ENCODE measurements around the gene FLT1.

The FLT1 gene

DNA sequence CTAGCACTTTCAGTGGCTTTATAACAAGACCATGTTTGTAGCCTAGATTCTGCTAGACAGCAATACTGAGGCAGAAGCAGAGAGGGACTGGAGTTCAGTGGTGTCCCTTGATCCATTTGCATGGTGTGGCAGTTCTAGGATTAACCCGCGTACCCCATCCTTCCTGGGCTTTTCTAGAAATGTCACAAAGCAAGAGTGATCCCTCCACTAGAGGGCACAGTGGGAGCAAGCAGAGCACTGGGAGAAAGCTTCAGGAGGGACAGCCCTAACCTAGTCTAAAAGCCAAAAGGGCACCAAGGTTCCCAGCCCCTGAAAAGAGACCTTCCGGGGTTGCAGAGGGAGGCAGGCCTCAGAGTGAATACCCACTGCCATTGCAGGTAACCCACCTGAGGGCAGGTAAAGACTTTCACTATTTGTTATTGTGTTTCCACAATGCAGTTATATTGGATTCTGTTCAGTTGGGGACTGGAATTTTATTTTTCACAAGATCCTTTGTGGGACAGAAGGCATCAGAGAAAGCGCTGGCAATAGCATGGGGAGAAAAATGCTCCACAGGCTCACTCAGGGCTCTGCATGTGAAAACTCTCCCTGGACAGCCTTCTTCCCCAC lies 170.6 kb downstream of the FLT1 start:
- in situ Hi-C loops (cut with MboI; ENCODE audit: low sequenced_read_pairs) = no loop called here

DNA sequence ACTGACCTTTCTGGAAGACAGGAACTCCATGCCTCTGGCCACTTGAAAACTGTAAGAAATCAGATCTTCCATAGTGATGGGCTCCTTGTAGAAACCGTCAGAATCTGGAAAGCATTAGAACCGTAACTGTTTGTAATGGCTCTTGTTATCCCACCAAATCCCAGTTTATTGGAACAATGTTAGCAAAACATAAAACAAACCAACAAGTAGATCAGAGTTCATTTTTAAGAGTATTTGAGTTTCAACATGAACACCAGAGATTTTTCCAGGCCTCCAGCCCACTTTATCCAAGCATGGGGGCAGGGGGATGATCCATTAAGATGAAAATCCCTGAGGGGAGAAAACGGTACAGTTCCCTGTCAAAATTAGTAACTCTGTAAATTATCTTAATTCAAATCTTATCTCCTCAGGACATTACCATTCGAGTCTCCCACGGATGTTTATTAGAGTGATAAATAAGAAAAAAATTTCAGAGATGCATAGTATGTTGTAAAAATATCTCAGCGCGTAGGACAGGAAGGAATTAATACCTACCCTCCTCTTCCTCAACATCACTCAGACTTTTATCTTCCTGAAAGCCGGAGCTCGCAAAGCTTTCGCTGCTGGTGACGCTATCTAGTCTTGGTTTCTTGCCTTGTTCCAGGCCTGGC lies 172.5 kb downstream of the FLT1 start:
- in situ Hi-C loops (cut with MboI; ENCODE audit: low sequenced_read_pairs) = no loop called here

DNA sequence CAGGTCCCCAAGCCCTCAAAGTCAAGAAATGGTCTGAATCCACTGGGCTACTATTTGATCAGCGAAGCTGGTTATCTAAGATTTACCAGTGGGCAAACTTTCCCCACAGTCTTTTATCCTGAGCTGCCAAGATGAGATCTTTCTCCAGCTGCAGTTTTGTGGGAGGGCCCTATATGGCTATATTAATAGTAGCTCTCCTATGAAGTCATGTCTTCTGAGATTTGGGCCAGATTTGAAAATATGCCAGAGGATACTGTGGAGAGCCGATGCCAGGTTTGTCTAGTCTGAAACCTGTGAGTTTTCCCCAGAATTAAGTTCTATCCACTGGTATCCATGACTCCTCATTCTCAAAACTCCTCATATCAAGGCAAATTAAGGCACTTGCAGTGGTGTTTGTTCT lies 173.2 kb downstream of the FLT1 start:
- in situ Hi-C loops (cut with MboI; ENCODE audit: low sequenced_read_pairs) = no loop called here

DNA sequence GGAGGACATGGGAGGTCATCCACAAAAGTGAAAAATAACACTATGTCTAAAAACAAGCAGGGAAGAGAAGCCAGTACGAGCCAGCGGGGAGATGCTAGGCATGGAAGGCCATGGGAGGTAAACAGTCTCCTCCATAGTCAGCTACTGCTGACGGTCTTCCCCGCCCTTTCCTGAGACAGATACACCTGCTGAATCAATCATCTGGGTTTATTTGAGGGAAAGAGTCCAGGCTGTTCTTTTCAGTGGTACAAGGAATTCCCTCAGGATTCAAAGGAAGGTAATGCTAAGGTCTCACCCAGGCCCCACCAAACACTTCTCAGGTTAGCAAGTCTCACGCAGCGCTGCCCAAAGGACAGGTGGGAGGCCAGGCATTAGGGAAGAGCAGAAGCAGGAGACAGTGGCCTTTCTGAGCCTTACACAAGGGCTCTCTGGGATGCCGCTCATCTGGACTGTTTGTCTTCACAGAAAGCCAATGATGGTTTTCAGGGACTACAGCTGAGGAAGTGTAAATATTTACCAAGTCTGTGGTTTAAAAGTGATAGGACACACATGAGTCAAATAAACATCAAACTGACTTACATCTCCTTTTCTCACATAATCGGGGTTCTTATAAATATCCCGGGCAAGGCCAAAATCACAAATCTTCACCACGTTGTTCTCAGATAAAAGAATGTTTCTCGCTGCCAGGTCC lies 173.9 kb downstream of the FLT1 start:
- in situ Hi-C loops (cut with MboI; ENCODE audit: low sequenced_read_pairs) = no loop called here

DNA sequence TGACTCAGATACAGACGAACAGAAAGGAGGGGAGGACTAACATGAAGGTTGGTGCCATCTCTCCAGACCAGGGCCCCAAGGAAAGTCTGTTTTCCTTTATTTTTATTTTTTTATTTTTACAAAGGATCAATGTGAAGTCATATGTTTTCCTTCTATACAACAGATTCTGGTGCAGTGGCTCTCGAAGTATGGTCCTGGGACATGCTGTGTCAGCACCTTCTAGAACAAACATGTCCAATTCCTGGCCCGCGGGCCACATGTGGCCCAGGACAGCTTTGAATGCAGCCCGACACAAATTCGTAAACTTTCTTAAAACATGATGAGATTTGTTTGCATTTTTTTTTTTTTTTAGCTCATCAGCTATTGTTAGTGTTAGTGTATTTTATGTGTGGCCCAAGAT lies 174.7 kb downstream of the FLT1 start:
- in situ Hi-C loops (cut with MboI; ENCODE audit: low sequenced_read_pairs) = no loop called here

DNA sequence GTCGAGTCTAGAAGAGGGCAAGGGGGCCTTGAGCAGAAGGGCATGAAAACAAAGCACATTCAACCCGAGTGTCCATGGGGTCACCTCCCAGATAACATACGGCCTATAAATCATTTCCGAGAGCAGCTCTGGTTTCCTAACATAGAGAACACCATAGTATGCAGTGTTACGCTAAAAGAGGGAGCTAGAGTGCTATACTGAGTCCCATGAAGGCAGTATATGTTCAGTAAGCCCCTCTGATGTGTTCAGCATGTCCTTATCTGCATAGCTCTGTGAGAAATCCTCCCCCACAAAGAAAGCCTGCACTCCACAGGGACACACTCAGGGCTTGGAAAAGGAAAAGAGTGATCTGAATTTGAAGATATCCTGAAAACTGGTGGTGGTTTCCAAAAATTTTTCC lies 175.4 kb downstream of the FLT1 start:
- in situ Hi-C loops (cut with MboI; ENCODE audit: low sequenced_read_pairs) = no loop called here

DNA sequence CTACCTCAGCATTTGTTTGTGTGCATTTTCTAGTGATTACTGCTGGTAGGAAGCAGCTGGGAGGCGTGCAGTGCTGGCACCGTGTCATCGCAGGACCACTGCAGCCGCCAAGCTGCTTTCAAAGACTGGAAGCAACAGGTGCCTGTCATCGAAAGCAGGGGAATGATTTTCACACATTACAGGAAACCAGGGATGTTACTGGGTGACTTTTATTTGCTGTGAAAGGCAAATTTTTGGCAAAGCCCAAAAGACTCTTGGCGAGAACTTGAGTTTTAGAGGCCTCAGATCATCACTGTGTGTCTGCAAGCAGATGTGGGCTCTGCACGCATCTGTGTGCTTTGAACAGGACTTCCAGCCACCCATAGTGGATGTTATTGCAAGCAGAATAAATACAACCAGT lies 176.4 kb downstream of the FLT1 start:
- in situ Hi-C loops (cut with MboI; ENCODE audit: low sequenced_read_pairs) = no loop called here

DNA sequence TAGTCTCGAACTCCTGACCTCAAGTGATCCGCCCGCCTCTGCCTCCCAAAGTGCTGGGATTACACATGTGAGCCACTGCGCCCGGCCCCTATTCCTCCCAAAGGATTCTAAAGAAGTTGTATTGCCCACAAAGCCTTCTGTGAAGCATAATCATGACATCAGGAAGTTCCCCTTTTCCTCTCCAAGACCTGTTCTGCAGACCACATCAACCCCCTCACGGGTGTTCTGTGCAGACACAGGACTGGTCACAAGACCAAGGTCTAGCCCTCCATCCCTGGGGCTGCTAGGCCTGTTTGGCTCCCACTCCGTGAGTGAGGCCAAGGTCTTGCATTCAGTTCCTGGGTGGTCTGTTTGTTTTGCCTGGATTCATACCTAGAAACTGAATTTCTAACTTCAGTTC lies 178.1 kb downstream of the FLT1 start:
- in situ Hi-C loops (cut with MboI; ENCODE audit: low sequenced_read_pairs) = no loop called here

DNA sequence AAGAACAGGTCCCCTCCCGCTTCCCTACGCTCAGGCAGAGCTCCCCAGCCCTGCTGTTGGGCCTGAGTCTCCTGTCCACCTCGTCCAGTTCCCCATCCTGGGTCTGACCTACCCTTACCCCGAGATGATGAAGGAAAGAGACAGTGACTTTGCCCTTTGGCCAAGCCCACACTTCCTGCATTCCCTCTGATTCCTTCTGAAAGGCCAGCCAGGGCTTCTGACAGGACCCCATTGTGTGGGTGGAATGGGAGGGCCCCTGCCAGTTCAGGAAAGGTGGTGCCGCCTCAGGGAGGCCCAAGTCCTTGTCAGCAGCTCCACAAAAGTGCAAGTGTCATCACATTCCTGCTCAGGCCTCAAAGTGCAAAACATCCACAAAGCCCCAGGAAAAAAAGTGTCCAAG lies 178.8 kb downstream of the FLT1 start:
- in situ Hi-C loops (cut with MboI; ENCODE audit: low sequenced_read_pairs) = no loop called here

DNA sequence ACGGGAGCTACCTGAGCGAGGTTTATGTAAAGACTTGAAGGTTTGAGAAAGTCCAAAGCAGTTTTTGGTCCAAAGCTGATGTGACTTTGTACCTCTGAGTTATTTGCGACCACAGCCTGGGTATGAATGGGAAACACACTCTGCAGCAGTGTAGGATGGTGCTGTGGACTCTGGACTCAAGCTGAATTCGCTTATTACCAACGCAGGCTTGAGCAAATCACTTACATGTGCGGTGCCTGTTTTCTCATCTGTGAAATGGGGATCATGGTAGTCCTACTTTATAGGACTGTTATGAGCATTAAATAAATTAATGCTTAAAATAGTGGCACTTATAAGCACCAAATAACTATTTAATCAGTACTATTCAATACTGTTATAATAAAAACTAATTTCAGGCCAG lies 180.0 kb downstream of the FLT1 start:
- in situ Hi-C loops (cut with MboI; ENCODE audit: low sequenced_read_pairs) = no loop called here

DNA sequence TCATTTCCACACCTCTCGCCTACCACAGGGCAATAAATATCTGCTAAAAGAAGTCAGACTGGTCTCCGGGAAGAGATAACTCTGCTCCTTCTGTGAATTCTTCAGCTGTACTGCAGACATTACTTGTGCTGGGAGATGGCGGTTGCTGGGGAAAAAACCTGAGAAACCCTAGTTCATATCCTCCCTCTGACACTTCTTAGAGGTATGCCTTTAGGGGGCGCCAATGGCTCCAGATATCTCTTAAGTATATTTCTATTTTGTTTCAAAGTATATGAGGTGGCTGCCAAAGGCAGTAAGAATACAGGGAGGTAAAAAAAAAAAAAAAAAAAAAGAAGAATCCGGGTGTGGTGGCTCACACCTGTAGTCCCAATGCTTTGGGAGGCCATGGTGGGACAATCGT lies 181.3 kb downstream of the FLT1 start:
- in situ Hi-C loops (cut with MboI; ENCODE audit: low sequenced_read_pairs) = no loop called here

DNA sequence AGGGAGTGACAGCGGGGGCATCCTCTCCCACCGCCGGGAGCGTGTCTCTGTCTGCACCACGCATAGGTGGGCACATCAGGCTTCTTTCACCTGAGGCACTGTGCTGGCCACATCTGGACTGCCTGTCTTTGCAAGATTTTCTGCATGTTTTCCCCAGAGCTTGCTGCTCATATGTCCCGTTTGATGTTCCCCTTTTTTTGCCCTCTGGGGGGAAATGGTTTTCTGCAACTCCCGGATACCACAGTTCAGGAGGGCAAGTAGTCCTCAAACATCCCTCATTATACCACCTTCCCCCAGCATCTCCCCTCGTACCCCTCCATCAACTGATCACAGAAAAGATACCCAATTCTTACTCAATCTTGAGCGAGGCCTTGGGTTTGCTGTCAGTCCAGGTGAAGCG lies 188.6 kb downstream of the FLT1 start:
- in situ Hi-C loops (cut with MboI; ENCODE audit: low sequenced_read_pairs) = no loop called here

DNA sequence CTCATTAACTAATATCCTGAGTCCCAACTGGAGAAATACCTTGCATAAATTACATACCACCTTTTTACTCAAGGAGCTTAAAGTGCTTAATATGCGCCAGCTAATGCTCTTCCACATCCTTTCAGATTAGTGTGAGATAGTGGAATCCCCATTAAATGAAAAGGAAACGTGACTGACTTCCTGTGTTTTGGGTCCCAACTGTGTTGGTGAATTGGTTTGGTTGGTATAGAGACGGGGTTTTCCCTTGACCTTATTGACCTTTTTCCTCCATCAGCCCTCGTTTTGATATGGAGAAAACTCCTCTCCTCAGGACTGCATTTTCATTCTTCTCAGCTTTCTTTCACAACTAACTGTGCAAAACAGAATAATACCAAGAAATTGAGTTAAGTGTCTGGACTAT lies 193.1 kb downstream of the FLT1 start:
- in situ Hi-C loops (cut with MboI; ENCODE audit: low sequenced_read_pairs) = no loop called here

DNA sequence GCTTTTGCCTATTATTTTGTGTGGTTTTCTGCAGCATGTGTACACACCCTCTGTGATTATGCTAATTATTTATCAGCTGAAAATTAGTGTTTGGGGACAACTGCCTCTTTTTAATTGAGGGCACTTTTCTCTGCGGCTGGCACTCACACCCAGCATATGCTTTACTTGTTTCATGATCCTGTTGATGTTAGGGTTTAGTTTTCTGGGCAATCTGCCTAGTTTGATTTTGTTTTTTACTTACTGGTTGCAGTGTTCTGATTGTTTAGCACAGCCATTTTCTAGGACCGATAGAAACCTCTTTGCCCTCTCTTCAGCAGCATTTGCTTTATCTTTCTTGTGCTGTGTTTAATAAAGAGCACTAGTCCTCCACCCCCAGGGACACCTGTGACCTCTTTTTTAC lies 195.0 kb downstream of the FLT1 start:
- in situ Hi-C loops (cut with MboI; ENCODE audit: low sequenced_read_pairs) = no loop called here

DNA sequence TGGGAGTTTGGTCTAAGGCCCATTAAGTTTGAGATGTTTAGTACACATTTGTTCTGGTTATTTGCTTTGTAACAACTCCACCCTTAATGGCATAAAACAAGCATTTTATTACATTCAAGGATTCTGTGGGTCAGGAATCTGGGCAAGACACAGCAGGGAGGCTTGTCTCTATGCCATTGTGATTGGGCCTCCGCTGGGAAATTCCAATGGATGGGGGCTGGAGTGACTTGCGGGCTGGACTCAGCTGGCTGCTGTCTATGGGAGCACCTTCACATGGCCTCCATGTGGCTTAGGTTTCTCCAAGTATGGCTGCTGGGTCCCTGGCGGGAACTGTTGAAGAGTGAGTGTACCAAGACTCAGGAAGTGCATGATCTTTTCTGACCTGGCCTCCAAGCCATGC lies 197.6 kb downstream of the FLT1 start:
- in situ Hi-C loops (cut with MboI; ENCODE audit: low sequenced_read_pairs) = no loop called here

DNA sequence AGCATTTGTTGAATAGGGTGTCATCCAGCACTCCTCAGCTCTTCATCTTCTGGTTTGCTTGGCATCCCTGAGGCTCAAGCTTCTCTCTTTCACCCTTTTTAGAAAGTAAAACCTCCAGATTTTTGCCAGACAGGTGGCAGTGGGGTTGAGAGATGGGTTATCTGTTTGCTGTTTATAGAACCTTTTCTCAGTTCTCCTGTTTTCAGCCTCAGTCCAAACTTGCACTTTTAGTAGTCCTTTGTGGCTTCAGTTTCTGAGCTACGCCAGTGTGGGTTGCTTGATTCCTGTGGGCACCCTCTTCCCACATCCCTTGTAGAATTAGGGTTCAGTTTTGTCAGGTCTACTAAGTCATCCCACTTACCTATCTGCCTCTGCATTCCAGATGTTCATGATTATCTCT lies 208.7 kb downstream of the FLT1 start:
- in situ Hi-C loops (cut with MboI; ENCODE audit: low sequenced_read_pairs) = no loop called here

DNA sequence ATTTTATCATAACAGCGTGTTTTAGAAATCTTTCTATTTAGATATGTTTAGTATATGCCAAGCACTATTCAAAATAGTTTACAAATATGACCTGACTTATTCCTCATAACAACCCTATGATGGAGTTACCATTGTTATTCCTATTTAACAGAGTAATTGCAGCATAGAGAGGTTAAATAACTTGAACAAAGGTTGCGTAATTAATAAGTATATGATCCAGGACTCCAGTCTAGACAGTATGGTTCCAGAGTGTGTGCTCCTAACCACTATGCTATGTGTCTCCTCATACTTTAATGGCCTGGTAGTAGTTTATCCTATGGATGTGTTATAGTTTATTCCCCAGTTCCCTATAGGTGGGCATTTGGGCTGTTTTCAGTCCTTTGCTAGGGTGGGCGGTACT lies 211.3 kb downstream of the FLT1 start:
- in situ Hi-C loops (cut with MboI; ENCODE audit: low sequenced_read_pairs) = no loop called here

DNA sequence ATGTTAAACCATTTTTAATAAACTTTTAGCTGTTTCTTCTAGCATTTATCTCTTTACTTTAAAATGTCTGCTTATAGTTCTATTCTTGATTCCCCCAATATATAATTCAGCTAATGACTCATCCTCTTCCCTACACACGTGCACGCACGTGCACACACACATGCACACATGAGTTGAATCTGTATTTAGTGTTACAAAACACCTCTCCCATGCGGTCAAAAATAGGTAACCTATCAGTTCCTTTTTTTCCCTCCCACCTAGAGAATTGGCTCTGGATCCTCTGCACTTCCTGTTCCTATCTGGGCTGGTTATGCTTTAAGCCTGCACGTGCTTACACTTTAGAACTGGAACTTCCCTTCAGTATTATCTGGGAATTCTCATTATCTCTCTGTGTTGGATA lies 212.5 kb downstream of the FLT1 start:
- in situ Hi-C loops (cut with MboI; ENCODE audit: low sequenced_read_pairs) = no loop called here

DNA sequence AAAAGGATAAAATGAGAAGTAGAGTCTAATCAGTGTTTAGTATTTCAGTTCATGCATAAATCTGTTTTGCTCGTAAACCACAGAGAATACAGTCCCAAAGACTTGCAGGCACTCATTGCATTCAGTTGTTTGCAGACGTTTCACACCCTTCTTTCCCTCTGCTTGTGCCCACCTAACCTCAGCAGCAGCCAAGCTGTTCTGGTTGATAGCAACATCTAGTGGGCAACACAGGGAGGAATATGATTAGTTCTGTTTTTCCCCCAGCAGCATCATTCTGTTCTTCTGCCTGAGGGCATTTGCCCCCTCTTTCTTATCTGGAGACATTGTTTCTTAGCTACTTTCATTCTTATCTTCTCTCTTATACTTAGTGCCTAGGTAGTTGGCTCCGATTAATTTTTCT lies 221.0 kb downstream of the FLT1 start:
- in situ Hi-C loops (cut with MboI; ENCODE audit: low sequenced_read_pairs) = no loop called here

DNA sequence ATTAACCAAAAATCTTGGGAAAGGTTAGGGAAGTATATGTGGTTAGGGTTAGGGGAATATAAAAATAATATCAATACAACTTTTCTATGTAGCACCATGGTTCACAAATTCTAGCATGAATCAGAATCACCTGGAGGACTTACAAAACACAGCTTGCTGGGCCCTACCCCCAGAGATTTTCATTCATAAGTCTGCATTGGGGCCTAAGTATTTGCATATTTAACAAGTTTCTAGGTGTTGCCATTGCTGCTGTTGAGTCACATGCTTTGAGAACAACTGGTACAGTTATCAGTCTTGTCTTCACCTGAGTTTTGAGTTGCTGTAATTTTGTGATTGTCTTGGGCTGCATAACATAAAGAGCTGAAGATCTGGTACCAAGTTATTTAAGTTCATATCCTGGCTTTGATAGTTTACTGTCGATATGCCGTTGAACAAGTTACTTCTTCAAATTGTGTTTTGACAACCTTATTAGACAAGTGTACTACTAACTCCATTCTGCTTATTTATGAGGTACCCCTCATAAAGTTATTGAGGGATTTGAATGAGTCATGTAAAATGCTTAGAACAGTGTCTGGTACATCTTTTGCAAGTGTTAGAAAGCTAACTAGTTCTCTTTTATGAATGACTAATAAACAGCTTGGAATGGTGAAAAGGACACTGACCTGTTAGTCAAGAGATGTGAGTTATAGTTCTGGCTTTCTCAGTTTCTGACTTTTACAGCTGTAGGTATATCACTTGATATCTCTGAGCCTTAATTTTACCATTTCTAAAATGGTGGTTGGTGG lies 223.7 kb downstream of the FLT1 start:
- in situ Hi-C loops (cut with MboI; ENCODE audit: low sequenced_read_pairs) = no loop called here

DNA sequence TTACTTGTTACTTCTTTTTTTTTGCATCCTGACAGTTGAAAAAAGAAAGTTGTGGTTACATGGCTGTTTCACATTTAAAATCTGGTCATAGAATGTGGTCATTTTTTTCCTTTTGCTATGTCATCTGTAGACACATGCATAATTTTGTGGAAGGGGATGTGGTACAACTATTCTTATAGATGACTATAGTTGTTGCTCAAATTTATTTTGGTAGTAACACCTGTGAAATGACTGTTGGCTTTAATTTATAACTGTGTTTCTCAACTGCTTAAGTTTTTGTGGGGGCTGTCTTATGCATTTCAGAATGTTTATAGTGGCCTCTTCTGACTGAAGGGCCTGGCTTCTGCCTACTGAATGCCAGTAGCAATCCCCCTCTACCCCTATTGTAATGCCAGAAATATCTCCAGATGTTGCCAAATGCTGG lies 226.1 kb downstream of the FLT1 start:
- in situ Hi-C loops (cut with MboI; ENCODE audit: low sequenced_read_pairs) = no loop called here

DNA sequence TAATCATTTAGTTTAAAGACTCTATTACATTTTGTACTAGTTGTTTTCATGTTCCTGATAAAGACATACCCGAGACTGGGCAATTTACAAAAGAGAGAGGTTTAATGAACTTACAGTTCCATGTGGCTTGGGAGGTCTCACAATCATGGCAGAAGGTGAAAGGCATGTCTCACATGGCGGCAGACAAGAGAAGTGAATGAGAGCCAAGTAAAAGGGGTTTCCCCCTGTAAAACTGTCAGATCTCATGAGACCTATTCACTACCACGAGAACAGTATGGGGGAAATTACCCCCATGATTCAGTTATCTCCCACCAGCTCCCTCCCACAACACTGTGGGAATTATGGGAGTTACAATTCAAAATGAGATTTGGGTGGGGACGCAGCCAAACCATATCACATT lies 227.4 kb downstream of the FLT1 start:
- in situ Hi-C loops (cut with MboI; ENCODE audit: low sequenced_read_pairs) = no loop called here

Measured in hTERT RPE-1 (cell line).